Esophagus (tissue), 2 donors: ENCODE results near the gene DHRS7B. TPM values are rescaled to one million over a fixed set of nuclear protein-coding genes. Genes with fewer than 3 reads are reported as not detected.
A peak's percentile ranks its signal among the peaks of the same experiment; 100 is the strongest.

Experiments used
- H3K27ac ChIP-seq, 2 donors: one replicate each; pipeline ENCODE4 v1.5.1; 2013; ENCODE audit warnings: low read depth in 2 of 2, mild to moderate bottlenecking in 2 of 2, inconsistent platforms in 1 of 2, low read length in 1 of 2, moderate library complexity in 1 of 2
- H3K27me3 ChIP-seq, 2 donors: one replicate each; pipeline ENCODE4 v1.6.1; 2013; ENCODE audit warnings: low read length in 2 of 2, control low read depth in 1 of 2, mild to moderate bottlenecking in 1 of 2; ENCODE audit not compliant: insufficient read depth in 2 of 2, control insufficient read depth in 1 of 2
- H3K36me3 ChIP-seq, 2 donors: one replicate each; pipeline ENCODE4 v1.6.1; 2013; ENCODE audit warnings: low read length in 1 of 2; ENCODE audit not compliant: control insufficient read depth in 2 of 2, insufficient read depth in 2 of 2
- H3K4me1 ChIP-seq, 2 donors: one replicate each; pipeline ENCODE4 v1.6.1; 2013; ENCODE audit warnings: low read length in 1 of 2; ENCODE audit not compliant: control insufficient read depth in 2 of 2, insufficient read depth in 2 of 2
- H3K4me3 ChIP-seq, 2 donors: one replicate each; pipeline ENCODE4 v1.5.1; 2013; ENCODE audit warnings: low read length in 2 of 2, mild to moderate bottlenecking in 2 of 2, low read depth in 1 of 2, moderate library complexity in 1 of 2
- H3K9me3 ChIP-seq, 2 donors: one replicate each; pipeline ENCODE4 v1.6.1; 2013; ENCODE audit warnings: mild to moderate bottlenecking in 2 of 2, low read depth in 1 of 2, low read length in 1 of 2, moderate library complexity in 1 of 2; ENCODE audit not compliant: control insufficient read depth in 2 of 2, insufficient read depth in 1 of 2
- WGBS, 2 donors: extraction: QIAGEN DNeasy Blood & Tissue Kit; methylation state at CpG; one replicate each; pipeline ENCODE4 v1.1.7; 2013; 5-methylcytosine and 5-hydroxymethylcytosine counted together
- polyA plus RNA-seq, 2 donors: library from polyadenylated mRNA; stranded (reverse); fragments of 200-250 nt; gene quantifications; one replicate each; pipeline ENCODE4 v1.2.3, GENCODE V29; 2013
- donor health status: healthy with polysubstance abuse.
- donor health status: Bipolar disorder and iron deficiency.

The DHRS7B gene
- polyA plus RNA-seq, 2 donors = 18.8 to 19.4 TPM

DNA sequence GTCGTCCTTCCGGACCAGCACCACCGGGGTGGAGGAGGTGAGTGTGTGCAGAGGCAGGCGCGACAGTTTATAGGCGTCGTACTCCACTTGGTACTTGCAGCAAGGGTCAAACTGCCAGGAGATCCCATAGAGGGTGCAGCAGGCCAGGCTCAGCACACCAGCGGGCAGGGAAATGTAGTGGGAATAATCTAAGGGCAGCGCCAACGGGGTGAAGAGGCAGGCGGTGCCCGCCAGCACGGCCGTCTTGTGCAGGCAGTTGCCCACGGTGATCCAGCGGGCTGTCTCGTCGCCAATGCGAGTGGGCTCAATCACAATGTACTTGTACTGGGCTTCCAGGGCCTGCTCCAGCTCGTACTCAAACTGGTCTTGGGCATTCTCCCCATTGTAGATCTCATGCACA, 71.6 kb downstream of the DHRS7B start:
- no peak overlapping the region for H3K27ac ChIP-seq
- WGBS, 2 donors = 80 to 91% methylated on average over 20 of the region's 20 CpGs
- H3K27me3 ChIP-seq = no peaks in the 10 kb centered on the region
- H3K4me1 ChIP-seq = peaks cover 16 to 48% of the 10 kb centered on the region in 2 donors
- H3K4me3 ChIP-seq = no peak overlapping the region
- H3K36me3 ChIP-seq = peaks cover 9 to 22% of the 10 kb centered on the region in 2 donors
- no peaks in the 10 kb centered on the region for H3K9me3 ChIP-seq

DNA sequence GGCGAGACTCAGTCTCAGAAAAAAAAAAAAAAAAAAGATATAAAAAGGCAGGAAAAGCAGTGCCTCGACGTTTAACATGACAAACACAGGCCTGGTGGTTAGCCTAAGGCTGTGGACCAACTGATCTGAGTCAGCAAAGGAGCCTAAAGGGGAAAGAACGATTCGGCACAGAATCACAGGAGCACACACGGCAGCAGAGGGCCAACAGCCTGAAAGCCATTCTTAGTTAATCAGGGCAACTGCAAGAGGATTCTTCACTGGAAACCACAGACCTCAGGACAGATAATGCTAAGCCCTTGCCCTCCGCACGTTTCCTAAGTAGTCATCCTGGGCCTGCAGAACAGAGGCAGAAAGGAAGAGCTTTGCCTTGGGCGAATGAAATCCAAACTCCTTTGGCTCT, 72.5 kb downstream of the DHRS7B start:
- 41 to 56% methylated on average over 9 of the region's 9 CpGs for WGBS, 2 donors
- Histone ChIP-seq H3K27me3 (no peaks in the 10 kb centered on the region), H3K4me3 (no peak overlapping the region), H3K27ac (peak overlapping the region in 1 of 2 donors; percentile 52), H3K9me3 (no peaks in the 10 kb centered on the region), H3K4me1 (peaks cover 16 to 45% of the 10 kb centered on the region in 2 donors), H3K36me3 (peaks cover 9 to 22% of the 10 kb centered on the region in 2 donors)

DNA sequence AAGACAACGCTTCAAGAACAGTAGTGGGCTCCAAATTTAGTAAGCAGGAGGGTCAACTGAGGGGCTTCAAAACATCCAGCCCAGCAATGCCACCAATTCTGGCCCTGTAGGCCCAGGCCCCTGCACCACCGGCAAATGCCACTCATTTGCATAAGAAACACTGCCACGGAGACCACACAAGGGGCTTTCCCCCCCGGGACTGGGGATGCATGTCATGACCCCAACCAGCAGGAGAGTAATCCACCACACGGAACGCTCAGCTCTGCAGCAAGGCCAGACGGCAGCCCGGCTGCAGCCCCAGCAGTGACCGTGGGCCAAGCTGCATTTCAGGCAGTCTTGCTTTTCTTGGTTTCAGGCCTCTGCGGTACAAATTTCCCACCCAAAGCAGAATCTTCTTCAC, 73.1 kb downstream of the DHRS7B start:
- no peak overlapping the region for H3K4me3 ChIP-seq
- H3K27me3 ChIP-seq = no peaks in the 10 kb centered on the region
- H3K27ac ChIP-seq = no peak overlapping the region
- H3K9me3 ChIP-seq = no peaks in the 10 kb centered on the region
- WGBS, 2 donors = 66 to 80% methylated on average over 10 of the region's 10 CpGs
- H3K36me3 ChIP-seq = peaks cover 9 to 22% of the 10 kb centered on the region in 2 donors
- peaks cover 17 to 44% of the 10 kb centered on the region in 2 donors for H3K4me1 ChIP-seq

DNA sequence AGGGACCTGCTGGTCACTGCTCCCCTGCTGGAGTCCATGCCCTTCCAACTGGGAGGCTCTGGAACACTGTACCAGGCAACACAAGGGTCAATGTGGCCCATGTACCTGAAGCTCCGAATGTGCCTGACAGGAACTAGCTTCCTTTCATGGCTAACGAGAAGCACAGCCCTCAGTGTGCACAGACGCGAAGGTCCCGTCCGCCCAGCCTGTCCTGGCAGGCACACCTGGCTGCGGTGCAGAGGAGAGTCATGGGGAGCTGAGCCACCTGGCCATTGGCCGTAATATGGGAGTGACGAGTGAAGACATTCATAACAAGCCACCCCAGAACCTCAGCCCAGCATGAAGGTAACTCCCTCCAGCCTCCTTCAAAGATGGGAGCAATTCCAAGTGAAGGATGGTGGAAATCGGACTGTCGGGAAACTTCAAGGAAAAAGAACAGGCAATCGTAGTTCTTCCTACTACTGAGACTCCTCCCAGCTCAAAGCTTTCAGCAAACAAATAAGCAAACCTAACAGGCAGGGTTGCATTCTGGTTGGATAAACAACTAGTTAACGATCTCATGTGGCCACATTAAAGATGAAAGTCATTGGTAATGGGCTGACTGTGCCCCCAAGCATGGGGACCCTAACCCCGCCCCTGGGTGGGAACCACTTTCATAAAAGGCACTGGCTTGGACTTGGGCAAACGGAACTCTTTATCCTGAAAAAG, 74.0 kb downstream of the DHRS7B start:
- H3K27me3 ChIP-seq = no peaks in the 10 kb centered on the region
- peaks cover 9 to 22% of the 10 kb centered on the region in 2 donors for H3K36me3 ChIP-seq
- 51 to 57% methylated on average over 15 of the region's 15 CpGs for WGBS, 2 donors
- H3K4me1 ChIP-seq = peaks cover 20 to 43% of the 10 kb centered on the region in 2 donors
- H3K4me3 ChIP-seq = peak overlapping the region in 1 of 2 donors; percentile 2
- H3K9me3 ChIP-seq = no peaks in the 10 kb centered on the region
- H3K27ac ChIP-seq = peak overlapping the region; percentile 48 to 63

DNA sequence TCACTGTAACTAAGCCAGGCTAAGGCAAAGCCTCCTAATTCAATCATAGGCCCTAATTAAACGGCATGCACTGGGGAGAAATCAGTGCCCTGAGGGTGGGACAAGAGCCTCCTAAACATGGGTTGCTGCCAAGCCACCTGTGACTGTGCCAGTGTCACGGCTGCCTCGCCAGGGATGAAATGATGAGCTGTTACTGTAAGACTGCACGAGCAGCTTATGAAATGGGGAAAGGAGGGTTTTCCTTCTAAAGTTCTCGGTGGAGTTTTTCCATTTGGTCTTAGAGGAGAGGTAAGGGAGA, 74.5 kb downstream of the DHRS7B start:
- Histone ChIP-seq H3K9me3 (no peaks in the 10 kb centered on the region), H3K27me3 (no peaks in the 10 kb centered on the region), H3K4me1 (peaks cover 16 to 40% of the 10 kb centered on the region in 2 donors), H3K4me3 (peak overlapping the region in 1 of 2 donors; percentile 2), H3K27ac (peak overlapping the region; percentile 48 to 54), H3K36me3 (peaks cover 6 to 22% of the 10 kb centered on the region in 2 donors)
- WGBS, 2 donors = 26 to 40% methylated on average over 5 of the region's 5 CpGs

DNA sequence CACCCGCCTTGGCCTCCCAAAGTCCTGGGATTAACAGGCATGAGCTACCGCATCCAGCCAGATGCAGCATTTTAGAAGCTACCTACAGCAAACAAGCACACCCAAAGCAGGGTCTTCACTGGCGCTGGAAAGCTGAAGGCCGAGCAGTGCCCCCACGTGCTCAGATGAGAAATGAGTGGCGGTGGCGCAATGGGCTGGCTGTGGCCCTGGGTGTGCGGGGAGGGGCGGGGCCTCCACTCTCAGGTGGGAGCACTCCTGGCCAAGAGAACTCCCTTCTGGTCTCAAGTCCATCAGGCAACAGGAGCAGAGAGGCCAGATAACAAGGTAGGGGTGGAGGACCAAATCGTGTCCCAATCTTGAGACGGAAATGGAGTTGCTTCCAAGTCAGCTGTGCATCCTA, 75.1 kb downstream of the DHRS7B start:
- no peaks in the 10 kb centered on the region for H3K9me3 ChIP-seq
- peaks cover 16 to 40% of the 10 kb centered on the region in 2 donors for H3K4me1 ChIP-seq
- peak overlapping the region in 1 of 2 donors; percentile 50 for H3K27ac ChIP-seq
- no peaks in the 10 kb centered on the region for H3K27me3 ChIP-seq
- H3K36me3 ChIP-seq = peaks cover 4 to 22% of the 10 kb centered on the region in 2 donors
- WGBS, 2 donors = 92 to 95% methylated on average over 11 of the region's 11 CpGs
- H3K4me3 ChIP-seq = no peak overlapping the region

DNA sequence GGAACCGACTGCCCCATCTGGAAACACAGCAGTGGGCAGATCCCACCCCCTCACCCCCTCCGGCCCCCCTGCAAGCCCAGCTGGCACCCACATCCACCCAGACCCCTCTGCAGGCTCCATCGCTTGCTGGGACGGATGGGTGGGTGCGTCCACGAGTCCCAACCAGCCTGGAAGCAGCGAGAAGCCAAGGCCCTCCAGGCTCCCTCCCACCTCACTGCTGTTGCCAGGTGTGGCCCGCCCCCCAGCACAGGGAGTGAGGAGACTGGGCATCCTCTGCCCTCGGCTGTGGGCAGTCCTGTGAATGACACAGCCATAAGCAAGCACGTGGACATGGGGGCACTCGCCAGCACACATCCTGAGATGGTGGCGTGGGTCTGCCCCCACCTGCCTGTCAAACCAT, 75.7 kb downstream of the DHRS7B start:
- peak overlapping the region in 1 of 2 donors; percentile 5 for H3K4me3 ChIP-seq
- H3K27me3 ChIP-seq = no peaks in the 10 kb centered on the region
- H3K36me3 ChIP-seq = peaks cover 3 to 20% of the 10 kb centered on the region in 2 donors
- 72 to 84% methylated on average over 12 of the region's 12 CpGs for WGBS, 2 donors
- no peak overlapping the region for H3K27ac ChIP-seq
- H3K9me3 ChIP-seq = no peaks in the 10 kb centered on the region
- peaks cover 16 to 40% of the 10 kb centered on the region in 2 donors for H3K4me1 ChIP-seq

DNA sequence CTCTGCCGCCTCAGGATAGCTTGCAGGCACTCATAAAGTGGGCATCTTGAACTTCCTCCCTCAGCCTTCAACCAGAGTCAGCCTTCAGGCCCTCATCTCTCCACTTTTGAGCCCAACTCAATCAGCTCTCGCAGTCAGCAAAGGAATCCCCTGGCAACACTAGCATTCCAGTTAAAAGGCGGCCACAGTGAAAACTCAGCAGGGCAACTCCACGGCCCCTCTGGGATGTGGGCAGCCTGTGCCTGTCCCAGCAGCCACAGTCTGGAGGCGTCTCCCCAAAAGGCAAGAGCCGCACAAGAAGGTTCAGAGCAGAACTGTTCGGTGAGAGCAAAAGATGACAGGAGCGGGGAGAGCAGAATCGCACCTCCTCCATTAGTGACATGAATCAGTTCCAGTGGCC, 78.2 kb downstream of the DHRS7B start:
- H3K9me3 ChIP-seq = no peaks in the 10 kb centered on the region
- no peak overlapping the region for H3K27ac ChIP-seq
- H3K4me1 ChIP-seq = peaks cover 11 to 33% of the 10 kb centered on the region in 2 donors
- 77 to 87% methylated on average over 9 of the region's 9 CpGs for WGBS, 2 donors
- no peaks in the 10 kb centered on the region for H3K27me3 ChIP-seq
- no peak overlapping the region for H3K4me3 ChIP-seq
- peaks cover 0 to 9% of the 10 kb centered on the region in 2 donors for H3K36me3 ChIP-seq

DNA sequence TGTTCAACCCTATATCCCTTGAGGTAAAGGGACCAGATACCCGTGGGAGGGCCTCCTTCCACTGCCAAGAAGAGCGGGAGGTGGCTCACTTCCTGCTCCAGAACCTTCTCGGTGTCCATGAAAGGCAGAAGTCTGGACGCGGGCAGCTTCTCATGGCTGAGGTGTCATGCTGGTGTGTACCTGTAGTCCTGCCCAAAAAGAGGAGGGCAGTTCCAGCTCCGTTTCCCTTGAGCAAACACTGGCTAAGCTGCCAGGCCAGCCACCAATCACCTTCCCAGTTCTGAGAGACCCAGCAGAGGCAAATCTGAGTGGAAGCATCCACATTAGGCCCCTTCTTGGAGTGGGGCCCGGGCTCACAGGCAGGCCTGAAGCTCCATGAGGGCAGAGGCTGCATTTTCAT, 81.6 kb downstream of the DHRS7B start:
- peaks cover 0 to 2% of the 10 kb centered on the region in 2 donors for H3K36me3 ChIP-seq
- H3K27ac ChIP-seq = no peak overlapping the region
- WGBS, 2 donors = 66 to 68% methylated on average over 7 of the region's 7 CpGs
- H3K4me1 ChIP-seq = peaks cover 9 to 27% of the 10 kb centered on the region in 2 donors
- H3K4me3 ChIP-seq = no peak overlapping the region
- H3K9me3 ChIP-seq = no peaks in the 10 kb centered on the region
- no peaks in the 10 kb centered on the region for H3K27me3 ChIP-seq
